Spleen (tissue), 7 donors: ENCODE data around the gene FOXP1.
A peak's percentile ranks its signal among the peaks of the same experiment; 100 is the strongest.

Source experiments
- POLR2A ChIP-seq, 3 donors: fragments of 450-650 bp; IDR thresholded peaks; one replicate each; pipeline ENCODE4 v1.5.1; 2017; ENCODE audit warnings: antibody characterized with exemption in 3 of 3, mild to moderate bottlenecking in 1 of 3
- TF ChIP-seq, protein P1 (sequence below), 11 experiments: fragments of 200-600 bp in 7 of 11; fragments of 450-650 bp in 4 of 11; sonication (generic) in 4 of 11; IDR thresholded peaks in 8 of 11; conservative IDR thresholded peaks in 3 of 11; 1 replicate in 7 of 11; 2 replicates in 4 of 11; pipeline versions ENCODE4 v1.4.0 to v1.8.0; 2016 to 2021; ENCODE audit warnings: antibody characterized with exemption in 11 of 11, inconsistent platforms in 4 of 11, mild to moderate bottlenecking in 1 of 11
- donor health status: DM: no; HTN: no; CAD: no; lungs with moderate emphysema.
- donor health status: DM: no; HTN: no; CAD: no.
- donor health status: DM: no; HTN: no; CAD: no.

DNA sequence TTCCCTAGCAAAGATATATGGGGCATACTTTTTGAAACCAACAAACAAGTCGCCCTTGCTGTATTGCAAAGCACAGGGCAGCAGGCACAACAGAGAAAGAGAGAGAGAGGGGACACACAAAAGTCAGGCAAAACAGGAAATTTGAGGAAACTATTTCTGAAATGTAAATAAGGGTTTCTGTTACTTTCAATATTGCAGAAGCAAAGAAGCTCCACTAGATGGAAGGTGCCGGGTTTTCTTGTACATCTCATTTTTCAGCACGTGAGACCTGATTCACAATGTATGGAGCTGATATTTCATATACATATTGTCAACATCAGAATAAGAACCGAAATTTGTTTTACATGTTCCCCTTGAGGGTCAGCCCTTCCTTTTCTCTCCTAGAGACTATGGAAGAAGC, 127.4 kb downstream of the FOXP1 start:
- no peak for TF ChIP-seq POLR2A (IDR thresholded peaks at IDR 0.05)
- TF ChIP-seq, protein P1, sequence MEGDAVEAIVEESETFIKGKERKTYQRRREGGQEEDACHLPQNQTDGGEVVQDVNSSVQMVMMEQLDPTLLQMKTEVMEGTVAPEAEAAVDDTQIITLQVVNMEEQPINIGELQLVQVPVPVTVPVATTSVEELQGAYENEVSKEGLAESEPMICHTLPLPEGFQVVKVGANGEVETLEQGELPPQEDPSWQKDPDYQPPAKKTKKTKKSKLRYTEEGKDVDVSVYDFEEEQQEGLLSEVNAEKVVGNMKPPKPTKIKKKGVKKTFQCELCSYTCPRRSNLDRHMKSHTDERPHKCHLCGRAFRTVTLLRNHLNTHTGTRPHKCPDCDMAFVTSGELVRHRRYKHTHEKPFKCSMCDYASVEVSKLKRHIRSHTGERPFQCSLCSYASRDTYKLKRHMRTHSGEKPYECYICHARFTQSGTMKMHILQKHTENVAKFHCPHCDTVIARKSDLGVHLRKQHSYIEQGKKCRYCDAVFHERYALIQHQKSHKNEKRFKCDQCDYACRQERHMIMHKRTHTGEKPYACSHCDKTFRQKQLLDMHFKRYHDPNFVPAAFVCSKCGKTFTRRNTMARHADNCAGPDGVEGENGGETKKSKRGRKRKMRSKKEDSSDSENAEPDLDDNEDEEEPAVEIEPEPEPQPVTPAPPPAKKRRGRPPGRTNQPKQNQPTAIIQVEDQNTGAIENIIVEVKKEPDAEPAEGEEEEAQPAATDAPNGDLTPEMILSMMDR (IDR thresholded peaks at IDR 0.05 in 8 of 11, conservative IDR thresholded peaks at IDR 0.05 in 3 of 11): peak in 6 of 11 experiments; percentile 19 to 42 (median 26)
